Cerebellar nuclear complex (tissue), 1 donor: ENCODE data around the gene FAM90A1.
"Not testable (repeated sequence)": the region's sequence is repeated elsewhere in the genome, so short reads cannot be mapped to it uniquely, and the experiment has no call there.

Experiments
- DNase-seq, 2 experiments: peaks; one replicate each; lab custom pipeline; 2025; lab: John Stamatoyannopoulos, UW

Gene FAM90A1, protein sequence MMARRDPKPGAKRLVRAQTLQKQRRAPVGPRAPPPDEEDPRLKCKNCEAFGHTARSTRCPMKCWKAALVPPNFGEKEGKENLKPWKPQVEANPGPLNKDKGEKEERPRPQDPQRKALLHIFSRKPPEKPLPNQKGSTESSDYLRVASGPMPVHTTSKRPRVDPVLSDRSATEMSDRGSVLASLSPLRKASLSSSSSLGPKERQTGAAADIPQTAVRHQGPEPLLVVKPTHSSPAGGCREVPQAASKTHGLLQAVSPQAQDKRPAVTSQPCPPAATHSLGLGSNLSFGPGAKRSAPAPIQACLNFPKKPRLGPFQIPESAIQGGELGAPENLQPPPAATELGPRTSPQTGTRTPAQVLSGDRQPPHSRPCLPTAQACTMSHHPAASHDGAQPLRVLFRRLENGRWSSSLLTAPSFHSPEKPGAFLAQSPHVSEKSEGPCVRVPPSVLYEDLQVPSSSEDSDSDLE

GRCh38 chr12:8226992-8227731 is at the start of gene FAM90A1:
Gene FAM90A1, minus strand, starts transcription at chr12:8227618. Its CDS starts 2,786 bp downstream, at chr12:8224832.
- not testable (repeated sequence) for DNase-seq

GRCh38 chr12:8276397-8276796 is 49.0 kb upstream of the FAM90A1 start:
- not testable (repeated sequence) for DNase-seq

- DNase-seq = not testable (repeated sequence)
Measured at GRCh38 chr12:8266706-8267105, 39.3 kb upstream of the FAM90A1 start.

DNA sequence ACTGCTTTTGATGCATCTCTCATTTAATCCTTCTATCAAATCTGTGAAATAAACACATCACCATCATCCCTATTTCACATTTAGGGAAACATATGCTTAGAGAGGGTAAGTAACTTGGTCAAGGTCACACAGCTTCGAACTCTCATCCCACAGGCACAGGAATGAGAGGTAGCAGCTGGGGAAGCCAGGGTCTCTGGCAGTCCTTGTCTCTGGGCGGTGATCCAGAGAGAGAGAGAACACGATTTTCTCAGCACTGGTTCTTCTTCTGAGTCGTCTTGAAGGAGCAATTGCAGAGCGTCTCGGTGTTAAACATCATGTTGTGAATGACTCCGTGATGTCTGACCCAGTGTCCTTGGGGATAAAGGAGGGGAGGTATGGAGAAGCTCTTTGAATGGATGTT is 36.8 kb upstream of the FAM90A1 start:
- not testable (repeated sequence) for DNase-seq

DNA sequence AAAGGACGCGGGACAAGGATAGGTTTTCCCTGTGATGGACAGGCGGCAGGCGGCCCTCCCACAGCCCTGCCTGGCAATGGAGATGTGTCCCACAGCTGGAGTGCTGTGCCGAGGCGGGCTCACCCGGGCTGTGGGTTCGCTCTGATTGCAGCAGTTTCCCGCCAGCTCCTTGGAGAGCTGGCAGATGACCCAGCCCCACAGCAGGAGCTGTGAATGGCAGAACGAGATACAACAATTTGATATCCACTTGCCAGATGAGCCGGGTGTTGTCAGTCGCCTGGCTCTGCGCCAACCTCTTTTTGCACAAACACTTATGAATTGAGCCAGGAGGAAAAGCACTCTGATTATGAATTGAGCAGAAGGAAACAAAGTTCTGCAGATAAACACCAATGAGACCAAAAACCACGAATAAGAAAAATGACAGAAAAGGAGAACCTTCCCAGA is 33.7 kb upstream of the FAM90A1 start:
- DNase-seq = not testable (repeated sequence)

DNA sequence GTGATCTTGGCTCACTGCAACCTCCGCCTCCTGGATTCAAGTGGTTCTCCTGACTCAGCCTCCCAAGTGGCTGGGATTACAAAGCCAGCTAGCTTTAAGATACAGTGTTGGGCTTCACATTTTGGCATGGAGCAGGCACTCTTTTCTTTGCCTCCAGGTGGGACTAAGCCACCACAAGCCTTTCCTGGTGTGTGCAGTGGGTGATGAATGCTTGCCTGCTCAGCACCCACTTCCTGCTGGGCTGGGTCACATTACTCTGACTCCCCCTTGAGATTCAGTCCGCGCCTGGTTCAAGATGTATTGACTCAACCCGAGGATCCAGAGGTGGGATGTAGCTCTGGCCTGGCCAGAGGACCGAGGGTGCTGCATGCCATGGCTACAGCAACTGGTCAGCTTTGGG is 28.9 kb upstream of the FAM90A1 start:
- not testable (repeated sequence) for DNase-seq

DNA sequence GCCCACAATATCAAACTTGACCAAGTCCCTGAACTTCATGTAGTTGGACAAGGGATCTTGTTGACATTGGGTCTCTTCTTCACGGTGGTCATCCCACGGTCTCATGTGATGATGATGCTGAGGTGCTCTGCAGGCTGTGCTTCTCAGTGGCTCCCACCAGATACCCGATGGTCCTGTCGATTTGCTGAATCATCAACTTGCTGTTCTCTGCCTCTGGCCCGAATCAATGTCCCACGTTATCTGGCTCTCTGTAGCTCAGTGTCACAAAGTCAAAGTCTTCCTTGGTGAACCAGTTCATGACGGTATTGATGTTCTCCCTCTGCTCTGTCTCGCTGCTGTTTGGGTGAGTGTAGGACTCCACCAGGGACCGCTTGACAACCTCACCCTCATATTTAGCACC is 27.3 kb upstream of the FAM90A1 start:
- DNase-seq = not testable (repeated sequence)

DNA sequence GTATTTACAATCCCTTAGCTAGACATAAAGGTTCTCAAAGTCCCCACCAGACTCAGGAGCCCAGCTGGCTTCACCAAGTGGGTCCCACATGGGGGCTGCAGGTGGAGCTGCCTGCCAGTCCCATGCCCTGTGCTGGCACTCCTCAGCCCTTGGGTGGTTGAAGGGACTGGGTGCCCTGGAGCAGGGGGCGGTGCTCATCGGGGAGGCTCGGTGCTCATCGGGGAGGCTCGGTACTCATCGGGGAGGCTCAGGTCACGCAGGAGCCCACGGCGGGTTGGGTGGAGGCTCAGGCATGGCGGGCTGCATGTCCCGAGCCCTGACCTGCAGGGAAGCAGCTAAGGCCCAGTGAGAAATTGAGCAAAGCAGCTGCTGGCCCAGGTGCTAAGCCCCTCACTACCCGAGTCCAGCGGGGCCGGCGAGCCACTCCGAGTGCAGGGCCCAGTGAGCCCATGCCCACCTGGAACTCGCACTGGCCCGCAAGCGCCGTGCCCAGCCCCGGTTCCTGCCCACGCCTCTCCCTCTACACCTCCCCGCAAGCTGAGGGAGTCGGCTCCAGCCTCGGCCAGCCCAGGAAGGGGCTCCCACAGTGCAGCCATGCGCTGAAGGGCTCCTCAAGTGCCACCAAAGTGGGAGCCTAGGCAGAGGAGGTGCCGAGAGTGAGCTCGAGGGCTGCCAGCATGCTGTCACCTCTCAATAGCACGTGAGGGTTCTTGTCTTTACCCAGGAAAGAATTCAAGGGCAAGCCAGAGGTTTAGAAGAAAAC is 24.8 kb upstream of the FAM90A1 start:
- not testable (repeated sequence) for DNase-seq

GRCh38 chr12:8251616-8252015 is 24.2 kb upstream of the FAM90A1 start:
- not testable (repeated sequence) for DNase-seq

GRCh38 chr12:8246941-8247535 is 19.6 kb upstream of the FAM90A1 start:
- not testable (repeated sequence) for DNase-seq

- not testable (repeated sequence) for DNase-seq
Measured at GRCh38 chr12:8243682-8244161, 16.3 kb upstream of the FAM90A1 start.

DNA sequence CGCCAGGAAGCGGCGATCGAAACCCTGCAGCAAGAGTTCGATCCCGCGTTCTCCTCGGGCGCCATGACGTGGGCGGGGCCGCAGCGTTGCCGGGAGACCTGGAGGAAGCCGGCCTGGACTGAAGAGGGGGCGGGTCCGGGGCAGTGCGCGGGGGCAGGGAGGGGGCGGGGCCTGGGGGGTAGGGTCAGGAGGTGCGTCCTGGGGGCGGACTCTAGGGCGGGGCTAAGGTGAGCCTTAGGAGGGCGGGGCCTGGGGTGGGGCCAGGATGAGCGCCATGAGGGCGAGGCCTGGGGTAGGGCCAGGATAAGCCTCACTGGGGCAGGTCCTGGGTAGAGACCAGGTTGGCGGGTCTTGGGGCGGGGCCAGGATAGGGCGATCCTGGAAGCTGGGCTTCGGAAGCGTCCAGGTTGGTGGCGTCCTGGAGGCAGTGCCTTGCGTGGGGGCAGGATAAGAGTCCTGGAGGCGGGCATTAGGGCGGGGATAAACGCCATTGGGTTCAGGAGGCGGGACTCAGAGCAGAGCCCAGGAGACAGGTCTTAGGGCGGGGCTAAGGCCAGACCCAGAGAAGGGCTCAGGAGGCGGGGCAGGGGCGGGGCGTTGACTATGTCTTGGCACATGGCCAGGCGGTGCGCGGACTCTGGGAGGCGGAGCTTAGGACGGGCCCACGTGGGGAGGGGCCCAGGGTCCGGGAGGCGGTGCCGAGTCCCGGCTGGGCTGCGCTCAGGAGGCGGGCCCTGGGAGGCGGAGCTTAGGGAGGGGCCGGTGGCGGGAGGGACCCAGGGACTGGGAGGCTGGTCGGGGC is 15.7 kb upstream of the FAM90A1 start:
- DNase-seq = peak; percentile 71 to 76

DNA sequence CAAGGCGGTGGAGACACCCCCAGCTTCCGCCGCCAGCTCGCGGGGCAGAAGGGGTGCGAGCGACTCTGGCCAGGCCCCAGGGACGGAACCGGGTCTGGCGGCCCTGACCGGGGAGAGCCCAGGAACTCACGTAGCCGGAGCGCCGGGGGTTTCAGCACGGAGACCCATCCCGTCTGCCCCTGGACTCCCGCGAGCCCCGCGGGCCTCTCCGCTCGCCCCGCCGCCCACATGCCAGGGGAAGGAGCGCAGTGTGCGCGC is 15.1 kb upstream of the FAM90A1 start:
- not testable (repeated sequence) for DNase-seq

DNA sequence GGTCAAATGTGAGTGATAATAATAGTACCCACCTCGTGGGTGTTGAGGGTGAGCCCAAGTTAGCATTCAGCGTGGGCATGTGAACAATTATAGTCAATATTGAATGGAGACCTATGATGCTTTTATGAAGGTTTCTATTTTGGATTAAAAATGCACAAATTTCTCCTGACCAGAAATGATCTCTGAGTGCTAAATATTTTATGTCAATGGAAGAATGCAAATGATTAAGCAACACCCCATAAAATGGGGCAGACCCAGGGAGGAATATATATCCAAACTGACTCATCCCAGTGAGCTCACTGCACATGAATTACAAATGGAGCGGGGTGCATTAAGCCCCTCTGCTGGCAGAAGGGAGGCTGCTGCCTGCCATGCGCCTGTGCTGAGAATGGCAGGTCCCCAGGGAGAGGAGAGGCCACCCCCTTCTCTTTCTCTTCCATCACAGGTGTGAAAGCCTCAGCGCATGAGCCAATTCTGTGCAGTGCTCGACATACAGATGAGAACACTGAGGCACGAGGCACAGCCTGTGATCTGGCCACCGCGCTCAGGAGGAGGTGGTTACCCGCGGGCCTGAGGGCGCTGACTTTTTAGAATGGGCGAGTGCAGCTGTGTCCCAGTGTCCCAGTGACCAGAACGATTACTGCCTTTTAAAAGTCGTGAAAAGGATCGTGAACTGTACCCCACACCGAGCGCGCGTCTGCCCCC is 14.7 kb upstream of the FAM90A1 start:
- DNase-seq = not testable (repeated sequence)

DNA sequence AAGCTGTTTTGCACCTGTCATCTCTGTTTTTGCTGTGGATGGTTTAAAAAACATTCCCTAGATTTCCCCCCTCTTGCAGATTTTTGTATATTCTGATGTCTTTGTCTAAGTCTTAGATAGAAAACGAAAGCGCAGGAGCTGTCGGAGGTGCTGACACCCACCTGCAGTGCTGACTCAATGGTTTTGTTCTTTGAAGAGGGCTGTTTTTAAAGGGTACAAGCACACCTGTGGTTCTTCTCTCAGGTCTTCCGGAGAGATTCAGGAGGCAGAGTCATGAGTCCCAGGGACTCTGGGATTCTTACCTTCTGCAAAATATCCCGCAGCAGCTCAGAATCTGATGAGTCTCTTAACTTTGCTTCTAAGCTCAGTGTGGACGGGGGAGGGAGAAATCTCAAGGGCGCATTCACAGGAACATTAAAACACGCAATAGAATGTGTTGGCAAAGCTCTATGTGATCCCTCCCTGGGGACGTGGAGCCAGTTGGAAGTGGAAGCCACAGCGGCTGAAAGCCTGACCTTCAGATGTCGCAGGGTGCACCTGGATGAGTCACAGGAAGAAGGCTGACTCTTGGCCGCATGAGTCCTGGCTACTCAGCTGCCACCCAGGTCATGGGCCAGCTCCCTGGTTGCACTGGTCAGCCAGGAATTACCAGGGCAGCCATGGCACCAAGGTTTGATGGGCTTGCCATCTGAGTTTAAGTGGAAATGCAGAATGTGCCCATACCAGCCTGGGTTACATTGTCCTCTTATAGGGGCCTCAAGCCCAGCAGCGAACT is 13.1 kb upstream of the FAM90A1 start:
- DNase-seq = not testable (repeated sequence)

- DNase-seq = not testable (repeated sequence)
Measured at GRCh38 chr12:8237031-8237430, 9.6 kb upstream of the FAM90A1 start.

GRCh38 chr12:8235316-8236157 is 8.1 kb upstream of the FAM90A1 start:
- not testable (repeated sequence) for DNase-seq

DNA sequence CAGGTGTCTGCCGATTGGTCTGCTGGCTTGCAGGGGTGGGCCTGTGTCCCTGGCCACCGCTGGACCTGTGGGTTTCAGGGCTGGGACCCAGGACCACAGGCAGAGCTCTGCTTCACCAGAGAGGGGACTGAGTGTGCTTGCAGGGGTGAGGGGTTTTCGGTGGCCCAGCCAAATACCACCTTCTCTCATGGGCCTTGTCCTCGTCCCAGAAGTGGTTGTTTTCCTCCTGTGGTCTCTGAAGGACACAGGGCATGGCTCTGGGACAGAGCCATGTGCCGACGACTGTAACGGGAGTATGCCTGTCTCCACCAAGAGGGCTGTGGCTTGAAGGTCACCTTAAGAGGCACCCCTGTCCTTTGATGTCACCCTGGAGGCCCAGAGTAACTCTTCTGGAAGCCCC is 7.3 kb upstream of the FAM90A1 start:
- not testable (repeated sequence) for DNase-seq
